Ovary (tissue), 3 donors: Measurements from ENCODE around the gene ENAH.

Experiments used
- POLR2A ChIP-seq: fragments of 450-650 bp; IDR thresholded peaks from one replicate; pipeline ENCODE4 v1.6.1; 2017; ENCODE audit warnings: antibody characterized with exemption, mild to moderate bottlenecking, moderate library complexity
- TF ChIP-seq, protein P1 (sequence below), 3 donors: fragments of 450-650 bp in 2 of 3; fragments of 200-600 bp in 1 of 3; IDR thresholded peaks; one replicate each; pipeline versions ENCODE4 v1.5.1 to v1.8.0; 2016 to 2022; ENCODE audit warnings: antibody characterized with exemption in 3 of 3, mild to moderate bottlenecking in 1 of 3
- donor health status: DM: no; HTN: no; CAD: no.

DNA sequence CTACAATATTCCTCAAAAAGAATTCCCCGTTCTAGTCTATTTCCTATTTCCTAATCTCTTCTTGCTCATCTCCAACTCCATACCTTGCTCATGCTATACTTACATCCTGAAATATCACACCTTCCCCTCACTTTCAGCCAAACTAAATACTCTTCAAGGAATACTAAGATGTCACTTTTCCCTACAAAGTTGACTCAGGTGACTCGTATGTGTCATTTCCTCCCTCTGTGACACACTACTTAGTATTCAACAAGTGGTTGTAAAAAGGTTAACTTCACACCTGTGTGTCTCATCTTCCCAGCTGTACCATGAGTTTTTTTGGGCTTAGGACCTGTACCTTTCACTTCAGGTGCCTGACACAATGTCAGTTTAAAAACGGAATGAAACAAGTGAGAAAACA is 143.2 kb downstream of the ENAH start:
- TF ChIP-seq, protein P1, sequence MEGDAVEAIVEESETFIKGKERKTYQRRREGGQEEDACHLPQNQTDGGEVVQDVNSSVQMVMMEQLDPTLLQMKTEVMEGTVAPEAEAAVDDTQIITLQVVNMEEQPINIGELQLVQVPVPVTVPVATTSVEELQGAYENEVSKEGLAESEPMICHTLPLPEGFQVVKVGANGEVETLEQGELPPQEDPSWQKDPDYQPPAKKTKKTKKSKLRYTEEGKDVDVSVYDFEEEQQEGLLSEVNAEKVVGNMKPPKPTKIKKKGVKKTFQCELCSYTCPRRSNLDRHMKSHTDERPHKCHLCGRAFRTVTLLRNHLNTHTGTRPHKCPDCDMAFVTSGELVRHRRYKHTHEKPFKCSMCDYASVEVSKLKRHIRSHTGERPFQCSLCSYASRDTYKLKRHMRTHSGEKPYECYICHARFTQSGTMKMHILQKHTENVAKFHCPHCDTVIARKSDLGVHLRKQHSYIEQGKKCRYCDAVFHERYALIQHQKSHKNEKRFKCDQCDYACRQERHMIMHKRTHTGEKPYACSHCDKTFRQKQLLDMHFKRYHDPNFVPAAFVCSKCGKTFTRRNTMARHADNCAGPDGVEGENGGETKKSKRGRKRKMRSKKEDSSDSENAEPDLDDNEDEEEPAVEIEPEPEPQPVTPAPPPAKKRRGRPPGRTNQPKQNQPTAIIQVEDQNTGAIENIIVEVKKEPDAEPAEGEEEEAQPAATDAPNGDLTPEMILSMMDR (IDR thresholded peaks at IDR 0.05) = no peak
- TF ChIP-seq POLR2A = no peak
